DLD1 (cell line): Measurements from ENCODE around the gene SLF2.

Experiments used
- in situ Hi-C: cut with HindIII; loops from 2 replicates; pipeline ENCODE4 v1.10.0; 2017; ENCODE audit warnings: low sequenced_read_pairs

The SLF2 gene

GRCh38 chr10:100878291-100878910, 34.4 kb upstream of the SLF2 start:
- in situ Hi-C loops, result loop anchor here (25.0 kb wide), 1 partner anchor 541 kb away; the partner anchor contains the start of genes PKD2L1 and SCD

DNA sequence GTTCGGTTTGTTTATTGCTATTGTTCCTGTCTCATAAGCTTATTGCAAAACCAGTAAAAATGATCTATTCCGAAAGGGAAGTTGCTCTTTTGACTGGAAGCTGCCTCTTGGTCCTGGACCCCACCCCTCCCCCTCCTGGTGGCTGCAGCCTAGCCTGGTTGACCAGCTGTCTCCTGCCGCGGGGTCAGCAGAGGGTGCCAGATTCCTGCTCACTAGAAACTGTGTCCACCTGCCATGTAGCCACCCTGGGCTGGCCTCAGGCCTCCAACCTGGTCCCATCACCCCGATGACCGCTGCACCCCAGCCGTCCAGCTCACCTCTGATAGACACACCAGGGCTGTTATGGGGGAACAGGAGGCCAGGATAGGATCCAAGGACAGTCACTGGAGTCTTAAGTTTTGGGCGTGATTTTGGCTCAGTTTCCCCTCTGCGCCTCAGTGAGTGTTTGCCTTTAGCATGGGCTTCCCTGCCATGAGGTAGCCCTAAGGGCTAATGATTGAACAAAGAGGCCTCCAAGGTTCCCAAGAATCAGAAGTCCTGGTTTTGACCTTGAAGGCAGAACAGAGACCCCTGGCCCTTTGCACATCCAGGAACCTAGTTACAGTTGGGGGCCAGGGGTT, 32.9 kb upstream of the SLF2 start:
- in situ Hi-C loops, result loop anchor here (25.0 kb wide), 1 partner anchor 543 kb away; the partner anchor contains the start of genes PKD2L1 and SCD

DNA sequence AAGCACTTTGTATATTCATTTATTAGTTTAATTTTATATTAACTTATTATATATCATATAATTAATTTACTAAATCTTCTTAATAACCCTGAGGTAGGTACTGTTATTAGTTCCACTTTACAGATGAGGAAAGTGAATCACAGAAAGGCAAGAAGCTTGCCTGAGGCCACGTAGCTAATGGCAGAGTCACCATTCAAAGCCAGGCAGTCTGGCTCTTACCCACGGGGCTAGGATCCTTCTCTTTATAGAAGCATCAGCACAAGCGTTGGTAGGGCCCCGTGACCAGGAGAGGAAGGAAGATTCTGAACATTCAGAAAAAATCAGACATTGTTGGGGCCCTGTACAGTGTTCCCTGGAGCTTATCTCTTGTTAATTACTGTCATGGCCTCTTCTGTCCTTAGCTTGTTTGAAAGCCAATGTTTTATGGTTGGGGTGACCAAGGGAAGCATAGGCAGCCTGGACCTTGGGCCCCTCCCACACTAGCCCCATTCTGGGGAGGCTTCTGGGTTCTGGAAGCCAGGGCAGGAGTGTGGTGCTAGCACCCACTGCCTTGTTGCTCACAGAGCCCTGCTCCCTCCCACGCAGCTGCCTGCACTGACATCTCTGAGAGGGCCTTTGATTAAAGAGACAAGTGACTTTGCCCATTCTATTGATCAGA, 31.1 kb upstream of the SLF2 start:
- in situ Hi-C loops, result loop anchor here (25.0 kb wide), 1 partner anchor 544 kb away; the partner anchor contains the start of genes PKD2L1 and SCD

- in situ Hi-C loops, result loop anchor here (25.0 kb wide), 1 partner anchor 545 kb away; the partner anchor contains the start of genes PKD2L1 and SCD
Measured at GRCh38 chr10:100882252-100882651, 30.5 kb upstream of the SLF2 start.

DNA sequence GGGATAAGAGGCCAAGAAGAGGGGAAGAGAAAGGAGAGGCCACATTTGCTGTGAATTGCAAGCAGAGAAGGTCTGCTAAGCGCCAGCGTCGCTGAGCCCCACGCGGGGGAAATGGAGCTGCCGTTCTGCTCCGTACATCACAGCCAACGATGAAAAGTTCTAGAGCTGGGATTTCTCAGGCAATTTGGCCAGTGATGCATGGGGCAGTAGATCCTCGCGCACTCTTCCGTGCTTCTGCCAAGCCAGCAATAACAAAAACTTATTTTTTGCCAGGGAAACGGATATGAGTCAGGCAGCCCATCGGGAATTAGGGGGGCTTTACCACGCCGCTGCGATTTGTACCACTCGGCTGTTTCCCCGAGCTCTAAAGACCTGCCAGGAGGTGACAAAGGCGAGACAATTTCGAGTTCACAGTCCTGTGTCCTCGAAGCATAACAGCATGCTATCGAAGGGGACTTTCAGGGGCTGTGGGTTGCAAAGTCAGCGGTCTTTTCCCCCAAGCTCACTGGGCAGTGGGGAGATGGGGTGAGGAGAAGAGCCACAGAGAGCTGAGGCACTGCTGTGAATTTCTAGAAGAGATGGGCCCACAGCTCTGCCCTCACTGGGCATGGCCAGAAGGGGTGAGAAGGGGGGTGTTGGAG, 30.0 kb upstream of the SLF2 start:
- in situ Hi-C loops, result loop anchor here (25.0 kb wide), 1 partner anchor 545 kb away; the partner anchor contains the start of genes PKD2L1 and SCD

DNA sequence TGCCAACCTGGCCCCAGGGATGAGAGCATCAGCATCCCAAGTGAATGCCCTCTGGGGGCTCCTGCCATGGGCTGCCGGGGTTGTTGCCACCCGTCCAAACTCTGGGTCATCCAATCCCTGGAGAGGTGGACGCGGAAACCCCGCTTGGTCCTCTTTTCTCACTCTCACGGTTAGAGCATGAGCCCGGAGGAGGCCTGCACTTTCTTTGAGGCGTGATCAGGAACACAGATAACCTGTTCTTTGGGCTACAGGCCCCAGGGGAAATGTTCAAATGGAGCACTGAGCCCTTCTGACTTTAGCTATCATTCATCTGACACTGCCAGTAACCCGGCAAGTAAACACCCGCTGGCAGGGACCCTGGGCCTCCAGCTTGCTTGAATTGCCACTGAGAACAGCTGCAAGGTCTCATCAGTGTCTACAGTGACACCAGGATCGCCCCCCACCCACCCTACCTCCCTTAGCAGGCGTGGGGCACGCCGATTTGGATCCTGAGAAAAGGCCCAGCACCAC, 29.4 kb upstream of the SLF2 start:
- in situ Hi-C loops, result loop anchor here (25.0 kb wide), 1 partner anchor 546 kb away; the partner anchor contains the start of genes PKD2L1 and SCD

DNA sequence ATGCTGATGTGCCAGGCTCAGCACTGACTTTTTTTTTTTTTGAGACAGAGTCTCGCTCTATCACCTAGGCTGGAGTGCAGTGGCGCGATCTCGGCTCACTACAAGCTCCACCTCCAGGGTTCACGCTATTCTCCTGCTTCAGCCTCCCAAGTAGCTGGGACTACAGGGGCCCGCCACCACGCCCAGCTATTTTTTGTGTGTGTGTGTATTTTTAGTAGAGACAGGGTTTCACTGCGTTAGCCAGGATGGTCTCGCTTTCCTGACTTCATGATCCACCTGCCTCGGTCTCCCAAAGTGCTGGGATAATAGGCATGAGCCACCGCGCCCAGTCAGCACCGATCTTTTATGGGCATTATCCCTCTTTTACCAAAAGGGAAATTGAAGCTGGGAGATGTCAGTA, 27.2 kb upstream of the SLF2 start:
- in situ Hi-C loops, result loop anchor here (25.0 kb wide), 1 partner anchor 548 kb away; the partner anchor contains the start of genes PKD2L1 and SCD

DNA sequence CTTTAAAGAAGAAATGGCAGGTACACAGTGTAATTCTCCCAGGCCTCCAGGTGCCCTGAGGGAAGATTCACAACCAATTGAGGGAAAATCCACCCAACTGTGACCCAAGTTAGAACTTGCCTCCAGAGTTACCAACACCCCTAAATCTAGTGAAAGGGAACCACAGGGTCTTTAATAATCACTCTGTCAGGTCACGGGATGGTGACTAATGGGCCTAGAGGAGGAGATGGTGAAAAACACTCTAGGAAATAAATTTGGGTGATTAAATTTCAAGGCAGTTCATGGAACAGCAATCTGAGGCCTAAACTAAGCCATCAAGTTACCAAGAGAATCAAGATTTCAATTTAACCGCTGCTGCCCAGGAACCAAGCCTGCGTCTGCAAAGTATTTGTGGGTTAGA, 26.7 kb upstream of the SLF2 start:
- in situ Hi-C loops, result loop anchor here (25.0 kb wide), 1 partner anchor 549 kb away; the partner anchor contains the start of genes PKD2L1 and SCD

GRCh38 chr10:100886521-100886920, 26.2 kb upstream of the SLF2 start:
- in situ Hi-C loops, result loop anchor here (25.0 kb wide), 1 partner anchor 549 kb away; the partner anchor contains the start of genes PKD2L1 and SCD

- in situ Hi-C loops, result loop anchor here (25.0 kb wide), 1 partner anchor 550 kb away; the partner anchor contains the start of genes PKD2L1 and SCD
Measured at GRCh38 chr10:100886963-100887362, 25.8 kb upstream of the SLF2 start.

GRCh38 chr10:100887761-100888296, 24.9 kb upstream of the SLF2 start:
- in situ Hi-C loops, result loop anchor here (25.0 kb wide), 1 partner anchor 551 kb away; the partner anchor contains the start of genes PKD2L1 and SCD

GRCh38 chr10:100888957-100889356, 23.8 kb upstream of the SLF2 start:
- in situ Hi-C loops, result loop anchor here (25.0 kb wide), 1 partner anchor 552 kb away; the partner anchor contains the start of genes PKD2L1 and SCD

DNA sequence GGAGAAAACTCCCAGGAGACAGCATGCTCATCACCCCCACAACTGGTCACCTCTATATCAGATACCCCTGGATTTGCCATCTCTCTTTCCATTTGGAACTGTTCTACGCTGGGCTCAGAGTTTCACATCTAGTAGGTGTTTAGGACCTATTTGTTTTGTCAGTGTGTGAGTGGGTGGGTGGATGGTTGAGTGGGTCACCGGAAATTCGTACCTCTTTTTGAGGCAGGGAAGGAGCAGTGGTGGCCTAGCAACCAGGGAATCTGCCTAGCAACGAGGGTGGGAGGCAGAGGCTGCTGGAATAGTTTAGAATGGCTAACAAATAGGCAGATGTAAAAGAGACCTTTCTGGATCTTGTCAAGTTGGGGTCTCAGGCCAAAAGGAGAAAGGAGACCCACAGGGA, 23.2 kb upstream of the SLF2 start:
- in situ Hi-C loops, result loop anchor here (25.0 kb wide), 1 partner anchor 552 kb away; the partner anchor contains the start of genes PKD2L1 and SCD

- in situ Hi-C loops, result loop anchor here (25.0 kb wide), 1 partner anchor 553 kb away; the partner anchor contains the start of genes PKD2L1 and SCD
Measured at GRCh38 chr10:100890141-100890672, 22.6 kb upstream of the SLF2 start.

DNA sequence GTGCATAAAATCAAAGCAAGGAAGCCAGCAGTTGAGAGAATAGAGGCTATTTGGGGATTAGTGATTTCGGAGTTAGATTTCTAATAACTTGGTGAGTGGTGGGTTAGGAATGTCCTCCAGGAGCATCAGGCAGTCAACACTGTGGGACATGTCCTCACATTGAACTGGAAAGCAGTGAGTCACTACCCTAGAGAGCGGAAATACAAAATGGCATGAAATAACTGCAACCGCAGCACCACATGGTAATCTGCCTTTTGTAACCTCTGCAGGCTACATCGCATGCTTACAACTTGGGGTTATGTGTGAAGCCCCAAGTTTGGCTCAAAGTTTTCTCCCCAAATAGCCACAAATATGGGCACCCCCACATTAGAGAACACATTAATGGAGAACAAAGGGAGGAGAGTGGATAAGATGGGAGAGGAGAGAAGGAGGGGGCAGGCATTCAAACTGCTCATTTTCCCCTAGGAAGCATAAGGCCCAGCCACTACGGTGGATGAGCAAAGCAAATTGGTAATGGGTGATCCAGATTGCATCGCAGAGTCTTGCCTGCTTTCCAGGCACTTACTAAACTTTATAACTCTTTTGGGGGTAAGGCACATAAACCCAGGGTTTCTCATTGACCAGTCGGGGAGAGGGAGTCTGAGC, 22.0 kb upstream of the SLF2 start:
- in situ Hi-C loops, result loop anchor here (25.0 kb wide), 1 partner anchor 553 kb away; the partner anchor contains the start of genes PKD2L1 and SCD

GRCh38 chr10:100894033-100894432, 18.7 kb upstream of the SLF2 start:
- in situ Hi-C loops, result loop anchor here (25.0 kb wide), 1 partner anchor 557 kb away; the partner anchor contains the start of genes PKD2L1 and SCD

DNA sequence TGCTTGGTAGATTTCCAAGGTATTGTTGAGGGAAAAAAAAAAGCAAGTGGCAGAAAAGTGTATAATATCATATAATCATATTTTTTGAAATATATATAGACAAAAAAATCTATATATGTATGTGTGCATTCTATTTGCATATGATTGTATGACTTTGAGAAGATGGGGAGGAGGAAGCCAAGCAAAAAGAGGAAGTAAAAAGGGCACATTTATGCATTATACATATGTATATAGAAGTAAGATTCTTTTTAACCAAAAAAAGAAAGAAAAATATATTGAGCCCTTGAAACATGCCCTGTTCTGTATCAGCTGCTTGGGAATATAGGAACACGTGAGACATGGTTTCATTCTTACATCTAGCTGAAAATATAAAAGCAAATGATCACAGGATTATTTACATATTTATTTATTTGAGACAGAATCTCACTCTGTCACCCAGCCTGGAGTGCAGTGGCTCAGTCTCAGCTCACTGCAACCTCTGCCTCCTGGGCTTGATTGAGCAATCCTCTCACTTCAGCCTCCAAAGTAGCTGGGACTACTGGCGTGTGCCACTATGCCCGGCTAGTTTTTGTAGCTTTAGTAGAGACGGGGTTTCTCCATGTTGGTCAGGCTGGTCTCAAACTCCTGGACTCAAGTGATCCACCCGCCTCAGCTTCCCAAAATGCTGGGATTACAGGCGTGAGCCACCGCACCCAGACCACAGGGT, 18.0 kb upstream of the SLF2 start:
- in situ Hi-C loops, result loop anchor here (25.0 kb wide), 1 partner anchor 557 kb away; the partner anchor contains the start of genes PKD2L1 and SCD

DNA sequence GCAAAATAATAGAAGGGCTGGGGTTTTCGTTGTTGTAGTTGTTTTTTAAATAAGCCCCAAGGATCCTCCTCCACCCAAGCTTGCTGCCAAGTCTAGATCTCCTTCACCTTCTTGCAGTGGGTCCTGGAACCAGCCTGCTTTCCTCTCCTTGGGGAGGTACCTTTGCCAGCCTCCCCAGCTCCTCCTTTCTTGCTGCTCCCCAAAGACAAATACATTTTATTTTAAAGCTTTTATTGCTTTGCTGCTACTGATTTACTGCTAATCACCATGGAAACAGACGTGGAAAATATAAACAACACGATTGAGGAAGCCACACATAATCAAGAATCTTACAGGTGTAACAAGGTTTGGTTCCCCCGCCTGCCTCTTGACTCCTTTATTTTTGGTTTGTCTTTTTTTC, 17.4 kb upstream of the SLF2 start:
- in situ Hi-C loops, result loop anchor here (25.0 kb wide), 1 partner anchor 558 kb away; the partner anchor contains the start of genes PKD2L1 and SCD
